NCI-H146 (cell line): ENCODE results near the gene HBB.

Experiments
- DNase-seq: peaks from one replicate; lab custom pipeline; 2025; lab: John Stamatoyannopoulos, UW

The HBB gene

DNA sequence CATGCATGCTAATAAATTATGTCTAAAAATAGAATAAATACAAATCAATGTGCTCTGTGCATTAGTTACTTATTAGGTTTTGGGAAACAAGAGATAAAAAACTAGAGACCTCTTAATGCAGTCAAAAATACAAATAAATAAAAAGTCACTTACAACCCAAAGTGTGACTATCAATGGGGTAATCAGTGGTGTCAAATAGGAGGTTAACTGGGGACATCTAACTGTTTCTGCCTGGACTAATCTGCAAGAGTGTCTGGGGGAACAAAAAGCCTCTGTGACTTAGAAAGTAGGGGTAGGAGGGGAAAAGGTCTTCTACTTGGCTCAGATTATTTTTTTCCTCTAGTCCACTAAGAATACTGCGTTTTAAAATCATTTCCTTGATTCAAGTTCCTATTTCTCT, 810 bp upstream of the HBB start:
- no peak for DNase-seq

DNA sequence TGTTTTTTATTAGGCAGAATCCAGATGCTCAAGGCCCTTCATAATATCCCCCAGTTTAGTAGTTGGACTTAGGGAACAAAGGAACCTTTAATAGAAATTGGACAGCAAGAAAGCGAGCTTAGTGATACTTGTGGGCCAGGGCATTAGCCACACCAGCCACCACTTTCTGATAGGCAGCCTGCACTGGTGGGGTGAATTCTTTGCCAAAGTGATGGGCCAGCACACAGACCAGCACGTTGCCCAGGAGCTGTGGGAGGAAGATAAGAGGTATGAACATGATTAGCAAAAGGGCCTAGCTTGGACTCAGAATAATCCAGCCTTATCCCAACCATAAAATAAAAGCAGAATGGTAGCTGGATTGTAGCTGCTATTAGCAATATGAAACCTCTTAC, 1.4 kb downstream of the HBB start:
- DNase-seq: no peak

DNA sequence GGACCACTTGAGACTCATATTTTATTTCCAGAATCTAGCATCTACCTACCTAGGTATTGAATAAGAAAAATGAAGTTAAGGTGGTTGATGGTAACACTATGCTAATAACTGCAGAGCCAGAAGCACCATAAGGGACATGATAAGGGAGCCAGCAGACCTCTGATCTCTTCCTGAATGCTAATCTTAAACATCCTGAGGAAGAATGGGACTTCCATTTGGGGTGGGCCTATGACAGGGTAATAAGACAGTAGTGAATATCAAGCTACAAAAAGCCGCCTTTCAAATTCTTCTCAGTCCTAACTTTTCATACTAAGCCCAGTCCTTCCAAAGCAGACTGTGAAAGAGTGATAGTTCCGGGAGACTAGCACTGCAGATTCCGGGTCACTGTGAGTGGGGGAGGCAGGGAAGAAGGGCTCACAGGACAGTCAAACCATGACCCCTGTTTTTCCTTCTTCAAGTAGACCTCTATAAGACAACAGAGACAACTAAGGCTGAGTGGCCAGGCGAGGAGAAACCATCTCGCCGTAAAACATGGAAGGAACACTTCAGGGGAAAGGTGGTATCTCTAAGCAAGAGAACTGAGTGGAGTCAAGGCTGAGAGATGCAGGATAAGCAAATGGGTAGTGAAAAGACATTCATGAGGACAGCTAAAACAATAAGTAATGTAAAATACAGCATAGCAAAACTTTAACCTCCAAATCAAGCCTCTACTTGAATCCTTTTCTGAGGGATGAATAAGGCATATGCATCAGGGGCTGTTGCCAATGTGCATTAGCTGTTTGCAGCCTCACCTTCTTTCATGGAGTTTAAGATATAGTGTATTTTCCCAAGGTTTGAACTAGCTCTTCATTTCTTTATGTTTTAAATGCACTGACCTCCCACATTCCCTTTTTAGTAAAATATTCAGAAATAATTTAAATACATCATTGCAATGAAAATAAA, 2.1 kb downstream of the HBB start:
- DNase-seq: no peak

DNA sequence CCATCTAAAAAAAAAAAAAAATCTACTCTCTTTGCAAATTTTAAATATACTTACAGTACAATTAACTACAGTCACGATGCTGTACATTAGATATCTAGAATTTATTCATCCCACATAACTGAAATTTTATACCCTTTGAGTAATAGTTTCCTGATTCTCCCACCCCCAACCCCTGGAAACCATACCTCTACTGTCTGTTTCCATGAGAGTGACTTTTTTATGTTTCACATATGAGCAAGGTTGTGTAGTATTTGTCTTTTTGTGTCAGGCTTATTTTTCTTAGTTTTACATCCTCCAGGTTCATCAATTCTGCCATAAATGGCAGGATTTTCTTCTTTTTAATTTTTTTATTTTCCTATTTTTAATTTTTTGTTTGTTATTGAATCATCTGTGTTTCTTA, 3.2 kb downstream of the HBB start:
- DNase-seq: no peak

DNA sequence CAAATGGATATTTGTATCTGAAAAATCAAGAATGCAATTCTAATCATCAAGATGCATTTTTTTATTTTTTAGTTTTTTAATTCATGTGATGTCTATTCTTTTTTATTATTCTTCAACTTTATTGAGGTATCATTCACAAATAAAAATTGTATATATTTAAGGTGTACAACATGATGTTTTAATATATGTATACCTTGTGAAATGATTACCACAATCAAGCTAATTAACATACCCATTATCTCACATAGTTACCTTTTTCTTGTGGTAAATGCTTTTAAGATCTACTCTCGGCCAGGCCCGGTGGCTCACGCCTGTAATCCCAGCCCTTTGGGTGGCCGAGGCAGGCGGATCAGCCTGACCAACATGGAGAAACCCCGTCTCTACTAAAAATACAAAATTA, 3.7 kb downstream of the HBB start:
- no peak for DNase-seq

DNA sequence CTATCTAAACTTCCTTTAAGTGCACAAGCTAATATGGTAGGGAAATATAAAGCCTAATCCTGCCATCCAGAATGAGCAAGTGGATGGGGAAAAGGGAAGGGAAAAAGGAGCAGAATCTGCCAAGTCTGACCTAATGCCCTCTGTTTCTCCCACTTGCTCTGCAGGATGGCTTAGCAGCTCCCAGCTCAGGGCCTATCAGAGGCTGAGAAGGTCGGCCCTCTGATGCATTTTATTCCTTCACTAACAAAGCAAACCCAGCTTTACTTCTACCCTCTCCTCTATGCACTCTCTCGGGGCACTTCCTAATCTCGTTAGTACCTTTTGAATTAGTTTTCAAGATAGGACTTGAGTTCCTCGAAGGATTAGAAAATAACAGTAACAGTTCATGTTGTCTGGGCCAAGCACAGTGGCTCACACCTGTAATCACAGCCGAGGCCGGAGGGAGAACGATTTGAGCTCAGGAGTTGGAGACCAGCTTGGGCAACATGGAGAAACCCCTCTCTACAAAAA, 16.4 kb downstream of the HBB start:
- no peak for DNase-seq

DNA sequence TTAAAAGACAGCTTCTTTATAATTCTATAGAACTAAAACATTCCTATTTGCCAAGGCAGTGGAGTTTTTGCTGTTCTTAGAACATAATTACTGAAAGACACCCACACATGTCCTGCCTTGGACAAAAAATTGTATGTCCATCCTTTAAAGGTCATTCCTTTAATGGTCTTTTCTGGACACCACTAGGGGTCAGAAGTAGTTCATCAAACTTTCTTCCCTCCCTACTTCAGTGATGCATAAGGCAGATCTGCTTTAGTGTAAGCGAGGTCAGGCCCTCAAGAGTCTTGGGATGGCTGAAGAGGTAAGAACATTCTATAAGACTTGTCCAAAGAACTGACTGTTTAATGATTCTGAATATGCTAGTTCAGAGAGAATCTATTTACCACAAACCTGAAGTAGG, 22.1 kb downstream of the HBB start:
- peak; percentile 16 for DNase-seq

DNA sequence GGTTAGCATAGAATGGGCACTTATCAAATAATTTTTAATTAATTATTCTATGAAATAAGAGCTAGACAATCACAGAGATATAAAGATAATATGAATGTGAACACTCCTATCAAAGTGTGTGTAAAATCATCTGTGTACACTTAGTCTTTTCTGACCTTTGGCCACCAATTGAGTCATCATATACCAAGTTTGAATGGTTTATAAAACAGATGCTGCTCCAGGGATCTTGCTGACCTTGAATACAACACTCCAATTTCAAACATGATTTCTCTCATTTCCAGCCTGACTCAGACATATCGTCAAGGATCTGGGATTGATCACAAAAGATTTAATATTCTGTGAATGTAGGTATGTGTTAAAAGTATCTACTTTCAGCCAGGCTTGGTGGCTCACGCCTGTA, 23.5 kb downstream of the HBB start:
- no peak for DNase-seq

DNA sequence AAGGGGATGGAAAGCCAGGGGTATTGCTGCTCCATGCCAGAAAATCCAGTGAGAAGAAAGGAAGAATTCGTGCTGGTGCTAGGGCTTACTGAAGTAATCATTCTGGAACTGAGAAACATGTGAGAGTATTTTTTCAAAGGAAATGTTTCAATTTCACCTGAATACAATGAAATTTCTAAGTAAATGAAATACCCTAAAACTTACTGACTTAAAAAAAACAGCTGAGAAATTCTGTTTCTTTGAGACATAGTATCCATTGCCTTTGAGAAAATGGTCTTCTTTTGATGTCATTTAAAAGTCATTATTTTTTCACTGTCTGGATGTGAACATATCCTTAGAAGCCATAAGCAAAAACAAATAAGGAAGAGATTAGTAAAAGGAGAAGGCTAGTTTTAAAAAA, 26.3 kb downstream of the HBB start, which contains the start of gene OR51V1:
Gene OR51V1 (minus strand): TSS at position 101 of the 400 bp plus-strand sequence. CDS start 0 bp downstream, at position 101.
- DNase-seq: no peak

DNA sequence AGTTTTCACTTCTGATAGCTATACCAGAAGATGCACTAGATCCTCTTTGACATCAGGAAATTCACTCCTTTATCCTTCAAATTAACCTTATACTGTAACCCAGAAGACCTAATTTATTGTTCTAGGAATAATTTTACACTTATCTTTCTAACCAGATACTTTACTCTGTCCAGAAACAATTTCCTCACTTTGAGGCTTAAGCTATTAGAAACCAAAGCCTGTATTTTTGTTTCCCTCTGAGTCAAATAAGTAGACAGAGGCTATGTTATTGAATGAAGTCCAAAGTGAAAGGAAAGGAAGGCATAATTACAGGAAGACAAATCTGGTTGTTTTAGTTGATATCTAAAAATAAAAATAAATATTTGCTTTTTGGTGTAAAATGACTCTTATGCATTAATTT, 28.6 kb downstream of the HBB start:
- no peak for DNase-seq

DNA sequence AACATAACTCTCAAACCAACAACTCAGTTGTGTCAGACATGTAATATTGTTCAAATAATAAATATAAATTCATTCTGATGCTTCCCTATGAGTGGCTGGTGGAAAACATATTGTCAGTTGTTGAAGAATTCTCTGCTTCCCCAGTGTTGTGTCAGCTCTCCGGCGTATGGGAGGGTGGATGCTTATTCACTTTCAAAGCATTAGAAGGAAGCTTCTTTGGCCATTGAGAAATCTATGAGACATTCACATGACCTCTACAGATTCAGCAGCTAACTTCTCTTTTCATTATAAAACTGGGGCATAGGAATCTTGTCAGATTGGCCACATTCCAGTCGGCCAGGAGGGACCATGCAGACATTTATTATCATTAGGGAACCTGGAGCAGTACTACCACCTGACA, 29.3 kb downstream of the HBB start:
- no peak for DNase-seq

DNA sequence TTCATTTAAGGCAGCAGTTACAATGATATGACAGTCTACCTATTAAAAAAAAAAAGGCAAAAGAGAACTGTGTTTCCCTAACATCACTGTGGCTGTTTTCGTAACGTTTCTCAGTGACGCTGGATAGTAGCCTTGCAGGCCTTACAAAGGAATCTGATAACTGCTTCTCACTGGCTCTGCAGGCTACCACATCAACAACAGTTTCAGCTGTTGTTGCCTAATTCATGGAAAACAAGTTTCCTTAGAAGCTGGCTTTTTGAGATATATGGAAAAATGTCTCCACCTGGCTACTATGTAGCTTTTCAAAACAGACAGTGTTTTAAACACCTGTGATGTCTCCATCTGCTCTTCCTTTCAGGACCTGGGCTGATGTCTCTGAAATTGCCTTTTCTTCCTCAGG, 30.1 kb downstream of the HBB start:
- DNase-seq: no peak

DNA sequence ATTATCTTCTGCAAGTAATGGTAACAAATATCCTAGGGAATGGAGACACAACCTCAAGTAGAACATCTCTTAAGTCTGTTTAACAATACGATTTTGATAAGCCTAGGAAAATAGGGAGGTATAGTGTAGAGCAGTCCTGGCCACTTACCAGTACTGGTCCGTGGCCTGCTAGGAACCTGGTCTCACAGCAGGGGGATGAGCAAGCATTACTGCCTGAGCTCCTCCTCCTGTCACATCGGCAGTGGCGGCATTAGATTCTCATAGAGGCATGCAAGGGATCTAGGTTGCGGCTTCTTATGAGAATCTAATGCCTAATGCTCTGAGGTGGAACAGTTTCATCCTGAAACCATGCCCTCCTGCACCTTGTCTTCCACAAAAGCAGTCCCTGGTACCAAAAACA, 30.8 kb downstream of the HBB start:
- DNase-seq: no peak

DNA sequence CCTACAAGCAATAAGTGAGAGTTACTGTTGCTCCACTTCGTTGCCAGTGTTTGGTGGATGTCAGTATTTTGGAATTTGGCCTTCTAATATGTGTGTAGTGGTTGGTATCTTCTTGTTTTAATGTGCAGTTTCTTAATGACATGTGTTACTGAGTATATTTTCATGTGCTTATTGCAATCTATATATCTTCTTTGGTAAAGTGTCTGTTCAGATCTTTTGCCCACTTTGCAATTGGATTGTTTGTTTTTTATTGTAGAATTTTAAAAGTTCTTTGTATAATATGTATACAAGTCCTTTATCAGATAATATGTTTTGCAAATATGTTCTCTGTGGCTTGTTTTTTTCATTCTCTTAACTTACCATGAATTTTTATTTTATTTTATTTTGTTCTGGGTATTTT, 34.1 kb downstream of the HBB start:
- no peak for DNase-seq

DNA sequence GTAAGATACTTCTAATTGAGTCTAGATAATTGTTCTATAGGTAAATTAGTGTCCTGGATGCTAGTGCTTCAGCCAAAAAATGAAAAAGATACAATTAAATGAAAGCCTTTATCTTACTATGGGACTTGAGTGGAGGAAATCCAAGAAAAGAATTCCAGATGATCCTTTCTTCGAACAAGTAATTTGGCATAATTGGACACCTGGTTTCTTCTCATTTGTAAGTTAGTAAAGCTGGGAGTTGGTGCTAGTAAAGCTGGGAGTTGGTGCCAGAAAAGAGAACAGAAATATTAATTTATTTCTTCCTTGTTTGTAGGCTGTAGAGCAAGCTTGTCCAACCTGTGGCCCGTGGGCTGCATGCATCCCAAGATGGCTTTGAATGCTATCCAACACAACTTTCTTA, 38.7 kb downstream of the HBB start:
- DNase-seq: no peak

DNA sequence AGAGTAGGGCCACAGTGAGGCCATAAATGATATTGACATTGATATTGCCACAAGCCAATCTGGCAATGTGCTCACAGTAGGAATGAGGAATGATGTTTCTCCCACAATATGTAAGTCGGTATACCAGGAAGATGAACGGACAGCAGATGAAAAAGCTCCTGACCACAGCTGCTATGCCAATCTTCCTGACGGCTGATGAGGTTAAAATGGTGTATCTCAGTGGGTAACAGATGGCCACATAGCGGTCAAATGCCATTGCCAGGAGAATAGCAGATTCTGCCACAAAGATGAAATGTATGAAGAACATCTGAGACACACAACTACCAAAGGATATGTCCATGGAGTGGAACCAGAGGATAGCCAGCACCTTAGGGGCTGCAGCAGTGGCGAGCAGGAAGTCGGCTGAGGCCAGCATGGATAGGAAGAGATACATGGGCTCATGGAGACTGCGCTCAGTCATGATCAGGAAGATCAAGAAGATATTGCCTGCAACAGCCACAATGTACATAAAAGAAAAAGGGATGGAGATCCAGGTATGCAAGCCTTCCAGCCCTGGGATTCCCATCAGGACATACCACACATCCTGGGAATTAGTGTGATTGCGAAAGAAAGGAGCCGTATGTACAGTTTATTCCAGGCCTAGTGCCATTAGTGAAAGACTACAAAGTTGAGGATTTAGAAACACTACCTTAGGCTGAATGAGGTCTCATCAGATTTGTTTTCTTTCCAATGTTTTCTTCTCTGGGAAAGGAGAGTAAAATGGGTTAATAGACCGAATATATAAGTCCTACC, 48.6 kb downstream of the HBB start:
- DNase-seq: no peak
